NB4 (cell line): ENCODE measurements around the gene MERTK.

Experiments
- CTCF ChIP-seq: IDR thresholded peaks from one replicate; pipeline ENCODE4 v1.5.1; 2012; ENCODE audit warnings: low read depth, low read length
- MAX ChIP-seq: IDR thresholded peaks from 2 replicates; pipeline ENCODE4 v1.6.1; 2011; ENCODE audit warnings: low read depth, low read length
- MYC ChIP-seq: IDR thresholded peaks from 2 replicates; pipeline ENCODE4 v1.6.1; 2011; ENCODE audit warnings: low read depth, low read length
- POLR2A ChIP-seq: IDR thresholded peaks from 2 replicates; pipeline ENCODE4 v1.6.1; 2011; ENCODE audit warnings: mild to moderate bottlenecking; ENCODE audit not compliant: insufficient read length; ENCODE audit errors: extremely low read depth

GRCh38 chr2:111924617-111925107 lies 26.3 kb downstream of the MERTK start:
- TF ChIP-seq POLR2A (no peak), CTCF (no peak), MAX (no peak), MYC (no peak)
